H9 (cell line): ENCODE data around the gene MICAL3. TPM values are rescaled to one million over a fixed set of nuclear protein-coding genes. Genes with fewer than 3 reads are reported as not detected.

Experiments
- DNase-seq: peaks from one replicate; pipeline ENCODE4 v3.0.0-alpha.2; 2017
- H2AFZ ChIP-seq: one replicate; pipeline ENCODE4 v1.6.1; 2013; ENCODE audit warnings: mild to moderate bottlenecking, low read length, control low read depth, moderate library complexity
- H2AK5ac ChIP-seq: 2 replicates; pipeline ENCODE4 v1.6.1; 2013; ENCODE audit warnings: low read length, control low read depth, mixed read lengths; ENCODE audit not compliant: insufficient read length
- H2BK120ac ChIP-seq: one replicate; pipeline ENCODE4 v1.6.1; 2013; ENCODE audit warnings: low read depth, mild to moderate bottlenecking, low read length, control low read depth, inconsistent platforms; ENCODE audit not compliant: poor library complexity, severe bottlenecking
- H2BK12ac ChIP-seq: 2 replicates; pipeline ENCODE4 v1.6.1; 2013; ENCODE audit warnings: low read length, control low read depth, mixed read lengths, low read depth; ENCODE audit not compliant: insufficient read length
- H2BK15ac ChIP-seq: 2 replicates; pipeline ENCODE4 v1.6.1; 2013; ENCODE audit warnings: low read depth, low read length, control low read depth
- H2BK20ac ChIP-seq: one replicate; pipeline ENCODE4 v1.6.1; 2013; ENCODE audit warnings: low read depth, mild to moderate bottlenecking, low read length, control low read depth, inconsistent platforms; ENCODE audit not compliant: poor library complexity, severe bottlenecking
- H2BK5ac ChIP-seq: 2 replicates; pipeline ENCODE4 v1.6.1; 2013; ENCODE audit warnings: low read length, control low read depth, mixed read lengths; ENCODE audit not compliant: insufficient read length
- H3K14ac ChIP-seq: 2 replicates; pipeline ENCODE4 v1.6.1; 2013; ENCODE audit warnings: low read length, control low read depth; ENCODE audit not compliant: insufficient read depth
- H3K18ac ChIP-seq: 2 replicates; pipeline ENCODE4 v1.6.1; 2013; ENCODE audit warnings: low read depth, mild to moderate bottlenecking, mixed read lengths, low read length, control low read depth; ENCODE audit not compliant: insufficient read length
- H3K23ac ChIP-seq: 2 replicates; pipeline ENCODE4 v1.6.1; 2013; ENCODE audit warnings: low read length, control low read depth, mixed read lengths, low read depth; ENCODE audit not compliant: insufficient read length
- H3K23me2 ChIP-seq: 2 replicates; pipeline ENCODE4 v1.6.1; 2013; ENCODE audit warnings: low read depth, mild to moderate bottlenecking, mixed read lengths, low read length, control low read depth; ENCODE audit not compliant: insufficient read length, poor library complexity, severe bottlenecking
- H3K27ac ChIP-seq: 2 replicates; pipeline ENCODE4 v1.5.1; 2013; ENCODE audit warnings: low read length, control low read depth, mixed read lengths, low read depth; ENCODE audit not compliant: insufficient read length
- H3K27me3 ChIP-seq: 2 replicates; pipeline ENCODE4 v1.6.1; 2013; ENCODE audit warnings: low read length, control low read depth, inconsistent platforms; ENCODE audit not compliant: insufficient read depth
- H3K4ac ChIP-seq: 2 replicates; pipeline ENCODE4 v1.6.1; 2013; ENCODE audit warnings: low read depth, mild to moderate bottlenecking, control low read depth, inconsistent platforms, low read length, moderate library complexity
- H3K4me1 ChIP-seq: 2 replicates; pipeline ENCODE4 v1.6.1; 2013; ENCODE audit warnings: low read length, control low read depth, inconsistent platforms; ENCODE audit not compliant: insufficient read depth
- H3K4me2 ChIP-seq: 2 replicates; pipeline ENCODE4 v1.6.1; 2013; ENCODE audit warnings: low read length, control low read depth, mixed read lengths; ENCODE audit not compliant: insufficient read length, insufficient read depth
- H3K56ac ChIP-seq: 2 replicates; pipeline ENCODE4 v1.6.1; 2013; ENCODE audit warnings: low read depth, mild to moderate bottlenecking, mixed read lengths, low read length, control low read depth; ENCODE audit not compliant: insufficient read length
- H3K79me1 ChIP-seq: 2 replicates; pipeline ENCODE4 v1.6.1; 2013; ENCODE audit warnings: low read depth, mild to moderate bottlenecking, moderate library complexity, low read length, control low read depth, inconsistent platforms; ENCODE audit not compliant: insufficient read depth, poor library complexity, severe bottlenecking
- H3K79me2 ChIP-seq: 2 replicates; pipeline ENCODE4 v1.6.1; 2013; ENCODE audit warnings: low read length, control low read depth, inconsistent platforms; ENCODE audit not compliant: insufficient read depth
- H3K9ac ChIP-seq: 2 replicates; pipeline ENCODE4 v1.6.1; 2013; ENCODE audit warnings: low read length, control low read depth, mixed read lengths; ENCODE audit not compliant: insufficient read length; ENCODE audit errors: extremely low read depth
- H3K9me3 ChIP-seq: one replicate; pipeline ENCODE4 v1.6.1; 2013; ENCODE audit warnings: low read depth, low read length, inconsistent platforms; ENCODE audit not compliant: control insufficient read depth
- H3T11ph ChIP-seq: one replicate; pipeline ENCODE4 v1.6.1; 2013; ENCODE audit warnings: mild to moderate bottlenecking, low read length, control low read depth, inconsistent platforms
- H4K20me1 ChIP-seq: one replicate; pipeline ENCODE4 v1.6.1; 2013; ENCODE audit not compliant: control insufficient read depth, insufficient read length, insufficient read depth
- H4K5ac ChIP-seq: 2 replicates; pipeline ENCODE4 v1.6.1; 2013; ENCODE audit warnings: low read depth, mild to moderate bottlenecking, mixed read lengths, low read length, control low read depth; ENCODE audit not compliant: insufficient read length
- H4K8ac ChIP-seq: replicated peaks from 2 replicates; pipeline ENCODE4 v1.6.1; 2013; ENCODE audit warnings: low read length, control low read depth, mixed read lengths, low read depth; ENCODE audit not compliant: insufficient read length
- H4K91ac ChIP-seq: 2 replicates; pipeline ENCODE4 v1.6.1; 2013; ENCODE audit warnings: low read depth, mild to moderate bottlenecking, moderate library complexity, mixed read lengths, low read length, control low read depth; ENCODE audit not compliant: insufficient read length
- H3K27ac Mint-ChIP-seq, 3 experiments: 2 replicates in 2 of 3; 3 replicates in 1 of 3; pipeline ENCODE4 v1.8.0; 2020 to 2021; ENCODE audit warnings: mixed read lengths in 3 of 3, mild to moderate bottlenecking in 1 of 3, moderate library complexity in 1 of 3
- H3K27me3 Mint-ChIP-seq: 2 replicates; pipeline ENCODE4 v1.8.0; 2021; ENCODE audit warnings: low read depth, mild to moderate bottlenecking, moderate library complexity, mixed read lengths
- H3K36me3 Mint-ChIP-seq, 3 experiments: 2 replicates in 2 of 3; 3 replicates in 1 of 3; pipeline ENCODE4 v1.8.0; 2020 to 2021; ENCODE audit warnings: low read depth in 3 of 3, mixed read lengths in 3 of 3; ENCODE audit not compliant: insufficient read depth in 1 of 3
- H3K4me1 Mint-ChIP-seq, 2 experiments: 2 replicates each; pipeline ENCODE4 v1.8.0; 2020; ENCODE audit warnings: mixed read lengths in 2 of 2
- H3K4me3 Mint-ChIP-seq, 2 experiments: 2 replicates in 1 of 2; 3 replicates in 1 of 2; pipeline ENCODE4 v1.8.0; 2020 to 2021; ENCODE audit warnings: mild to moderate bottlenecking in 2 of 2, mixed read lengths in 2 of 2, moderate library complexity in 1 of 2
- H3K9me3 Mint-ChIP-seq, 2 experiments: 2 replicates in 1 of 2; 3 replicates in 1 of 2; pipeline ENCODE4 v1.8.0; 2020; ENCODE audit warnings: mild to moderate bottlenecking in 2 of 2, mixed read lengths in 2 of 2, moderate library complexity in 1 of 2
- WGBS: extraction: QIAGEN DNeasy Blood & Tissue Kit; methylation state at CpG from one replicate; pipeline ENCODE4 v1.1.7; 2013; ENCODE audit warnings: missing lambda C conversion rate, low lambda C conversion rate, mixed read lengths; ENCODE audit not compliant: insufficient read length; ENCODE audit errors: extremely low coverage; 5-methylcytosine and 5-hydroxymethylcytosine counted together
- total RNA-seq: library from RNA; stranded (reverse); gene quantifications from 2 replicates; pipeline ENCODE4 v1.2.1, GENCODE V29; 2021
- TF ChIP-seq, protein P1 (sequence below): fragments of 200-600 bp; sonication (generic); conservative IDR thresholded peaks from 3 replicates; pipeline ENCODE4 v1.8.0; 2021; ENCODE audit warnings: antibody characterized with exemption, mild to moderate bottlenecking

The MICAL3 gene
- total RNA-seq, 1 experiment from 2014 or later: 50.2 TPM

DNA sequence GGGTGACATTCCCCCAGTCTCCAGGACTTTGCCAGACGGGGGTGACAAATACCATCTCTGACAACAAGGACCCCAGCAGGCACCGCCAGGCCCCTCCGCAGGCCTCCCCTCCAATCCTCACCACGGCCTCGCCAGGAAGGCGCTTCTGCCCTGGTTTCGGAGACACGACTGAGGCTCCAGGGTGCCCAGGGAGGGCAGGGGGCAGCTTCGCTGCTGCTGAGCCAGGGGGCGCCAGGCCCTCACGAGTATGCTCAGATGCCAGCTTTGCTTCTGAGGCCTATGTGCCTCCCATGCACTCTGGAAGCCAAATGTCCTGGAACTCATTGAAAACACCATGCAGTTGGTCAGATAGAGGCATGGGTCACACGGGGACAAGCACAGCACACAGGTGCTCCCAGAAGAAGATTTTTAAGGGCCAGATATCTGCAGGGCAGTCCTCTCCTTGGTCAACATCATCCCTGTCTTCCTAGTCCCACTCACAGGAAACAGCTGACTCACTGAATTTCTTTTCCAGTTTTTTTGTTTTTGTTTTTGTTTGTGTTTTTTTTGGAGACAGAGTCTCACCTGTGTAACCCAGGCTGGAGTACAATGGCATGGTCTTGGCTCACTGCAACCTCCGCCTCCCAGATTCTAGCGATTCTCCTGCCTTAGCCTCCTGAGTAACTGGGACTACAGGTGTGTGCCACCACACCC is 270.0 kb downstream of the MICAL3 start:
- no peak overlapping the region for H2BK5ac ChIP-seq
- no peaks in the 10 kb centered on the region for H3K27me3 ChIP-seq
- peak; percentile 61 for DNase-seq
- H3K14ac ChIP-seq: no peak overlapping the region
- no peaks in the 10 kb centered on the region for H3K23me2 ChIP-seq
- no peak overlapping the region for H2BK12ac ChIP-seq
- no peak overlapping the region for H3K4me2 ChIP-seq
- H2BK20ac ChIP-seq: no peak overlapping the region
- no peak overlapping the region for H2BK15ac ChIP-seq
- no peaks in the 10 kb centered on the region for H4K20me1 ChIP-seq
- H4K91ac ChIP-seq: no peak overlapping the region
- H3K23ac ChIP-seq: no peak overlapping the region
- H4K8ac ChIP-seq: no peak overlapping the region
- H3K9me3 ChIP-seq: no peaks in the 10 kb centered on the region
- no peaks in the 10 kb centered on the region for H3K79me1 ChIP-seq
- H2AFZ ChIP-seq: no peak overlapping the region
- H3K27ac Mint-ChIP-seq: no peak overlapping the region
- no peak overlapping the region for H3K18ac ChIP-seq
- no peak overlapping the region for H3K9ac ChIP-seq
- no peak overlapping the region for H3K4me3 Mint-ChIP-seq
- H3K4ac ChIP-seq: no peak overlapping the region
- no peak overlapping the region for H3K27ac ChIP-seq
- no peak overlapping the region for H3T11ph ChIP-seq
- no peak overlapping the region for H2BK120ac ChIP-seq
- no peak overlapping the region for H3K56ac ChIP-seq
- TF ChIP-seq, protein P1, sequence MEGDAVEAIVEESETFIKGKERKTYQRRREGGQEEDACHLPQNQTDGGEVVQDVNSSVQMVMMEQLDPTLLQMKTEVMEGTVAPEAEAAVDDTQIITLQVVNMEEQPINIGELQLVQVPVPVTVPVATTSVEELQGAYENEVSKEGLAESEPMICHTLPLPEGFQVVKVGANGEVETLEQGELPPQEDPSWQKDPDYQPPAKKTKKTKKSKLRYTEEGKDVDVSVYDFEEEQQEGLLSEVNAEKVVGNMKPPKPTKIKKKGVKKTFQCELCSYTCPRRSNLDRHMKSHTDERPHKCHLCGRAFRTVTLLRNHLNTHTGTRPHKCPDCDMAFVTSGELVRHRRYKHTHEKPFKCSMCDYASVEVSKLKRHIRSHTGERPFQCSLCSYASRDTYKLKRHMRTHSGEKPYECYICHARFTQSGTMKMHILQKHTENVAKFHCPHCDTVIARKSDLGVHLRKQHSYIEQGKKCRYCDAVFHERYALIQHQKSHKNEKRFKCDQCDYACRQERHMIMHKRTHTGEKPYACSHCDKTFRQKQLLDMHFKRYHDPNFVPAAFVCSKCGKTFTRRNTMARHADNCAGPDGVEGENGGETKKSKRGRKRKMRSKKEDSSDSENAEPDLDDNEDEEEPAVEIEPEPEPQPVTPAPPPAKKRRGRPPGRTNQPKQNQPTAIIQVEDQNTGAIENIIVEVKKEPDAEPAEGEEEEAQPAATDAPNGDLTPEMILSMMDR: peak; percentile 74
- no peaks in the 10 kb centered on the region for H3K4me1 ChIP-seq
- no peaks in the 10 kb centered on the region; the same call in 1 of the 2 replicates for H3K27me3 Mint-ChIP-seq
- no peak overlapping the region for H2AK5ac ChIP-seq
- H3K4me1 Mint-ChIP-seq: no peaks in the 10 kb centered on the region
- no CpG with 5 or more reads among the region's 14 CpGs for WGBS
- no peaks in the 10 kb centered on the region for H3K79me2 ChIP-seq
- no peak overlapping the region for H4K5ac ChIP-seq
- no peaks in the 10 kb centered on the region for H3K9me3 Mint-ChIP-seq
- no peaks in the 10 kb centered on the region; a peak in 2 of 7 replicates for H3K36me3 Mint-ChIP-seq
